ENCODE results near the gene PEA15.

The PEA15 gene

GRCh38 chr1:160178731-160179130, 26.5 kb upstream of the PEA15 start:
- no peak overlapping the region for H3K23ac ChIP-seq (ENCODE audit: low read length in 2 of 2)
- H3K9me3 ChIP-seq (ENCODE audit: control insufficient read depth, low read length): no peaks in the 10 kb centered on the region
- no peak overlapping the region for H3K27ac ChIP-seq (ENCODE audit: low read length, poor library complexity, severe bottlenecking)
- H4K8ac ChIP-seq (ENCODE audit: low read length): no peak overlapping the region
- H3K4me3 ChIP-seq (ENCODE audit: insufficient read depth in 1 of 2, low read depth in 1 of 2, low read length in 2 of 2): no peak overlapping the region
- no peak overlapping the region for H2BK12ac ChIP-seq (ENCODE audit: low read length in 2 of 2)
- no peak overlapping the region for H3K14ac ChIP-seq (ENCODE audit: low read length in 2 of 2)
- H2BK120ac ChIP-seq (ENCODE audit: low read depth, low read length): no peak overlapping the region
- no peak overlapping the region for H3K4ac ChIP-seq (ENCODE audit: low read depth in 1 of 2, low read length in 2 of 2)
- no peaks in the 10 kb centered on the region for H3K79me1 ChIP-seq (replicated peaks; ENCODE audit: low read length, poor library complexity, severe bottlenecking)
- no peak overlapping the region for H3K18ac ChIP-seq (ENCODE audit: low read depth in 1 of 2, low read length in 2 of 2)
- DNase-seq: no peak
- no peak overlapping the region for H2AK5ac ChIP-seq (ENCODE audit: low read length, severe bottlenecking)
- H3K36me3 ChIP-seq (ENCODE audit: control insufficient read depth in 1 of 2, insufficient read depth in 2 of 2, low read depth in 1 of 2, low read length in 2 of 2): no peaks in the 10 kb centered on the region
- no peak overlapping the region for H4K91ac ChIP-seq (ENCODE audit: low read length)
- H3K9ac ChIP-seq (ENCODE audit: low read length): no peak overlapping the region
- H2BK15ac ChIP-seq (ENCODE audit: low read depth, poor library complexity, severe bottlenecking): no peak overlapping the region
- no peaks in the 10 kb centered on the region for H3K4me1 ChIP-seq (ENCODE audit: control insufficient read depth, insufficient read depth, low read depth, low read length)
- no peak overlapping the region for H2AFZ ChIP-seq (ENCODE audit: low read depth, low read length)
- WGBS: 100% methylated on average over 2 of the region's 2 CpGs
- peaks cover 32 to 41% of the 10 kb centered on the region in 2 experiments for H3K27me3 ChIP-seq (ENCODE audit: control insufficient read depth in 1 of 2, insufficient read depth in 1 of 2, low read length in 2 of 2)
- no peak overlapping the region for H2BK5ac ChIP-seq (ENCODE audit: low read depth, low read length, poor library complexity, severe bottlenecking)
- no peak overlapping the region for H3K4me2 ChIP-seq (ENCODE audit: low read length, poor library complexity, severe bottlenecking)

GRCh38 chr1:160179336-160179735, 25.8 kb upstream of the PEA15 start:
- Histone ChIP-seq H2AK5ac (ENCODE audit: low read length, severe bottlenecking) (no peak overlapping the region), H2AFZ (ENCODE audit: low read depth, low read length) (no peak overlapping the region), H4K91ac (ENCODE audit: low read length) (no peak overlapping the region), H3K79me1 (replicated peaks; ENCODE audit: low read length, poor library complexity, severe bottlenecking) (no peaks in the 10 kb centered on the region), H2BK15ac (ENCODE audit: low read depth, poor library complexity, severe bottlenecking) (no peak overlapping the region), H3K4ac (ENCODE audit: low read depth in 1 of 2, low read length in 2 of 2) (no peak overlapping the region), H2BK12ac (ENCODE audit: low read length in 2 of 2) (no peak overlapping the region), H3K27ac (ENCODE audit: low read length, poor library complexity, severe bottlenecking) (no peak overlapping the region), H3K9ac (ENCODE audit: low read length) (no peak overlapping the region), H2BK120ac (ENCODE audit: low read depth, low read length) (no peak overlapping the region), H3K18ac (ENCODE audit: low read depth in 1 of 2, low read length in 2 of 2) (no peak overlapping the region), H3K4me3 (ENCODE audit: insufficient read depth in 1 of 2, low read depth in 1 of 2, low read length in 2 of 2) (no peak overlapping the region), H2BK5ac (ENCODE audit: low read depth, low read length, poor library complexity, severe bottlenecking) (no peak overlapping the region), H3K36me3 (ENCODE audit: control insufficient read depth in 1 of 2, insufficient read depth in 2 of 2, low read depth in 1 of 2, low read length in 2 of 2) (no peaks in the 10 kb centered on the region), H3K27me3 (ENCODE audit: control insufficient read depth in 1 of 2, insufficient read depth in 1 of 2, low read length in 2 of 2) (peaks cover 26 to 35% of the 10 kb centered on the region in 2 experiments), H4K8ac (ENCODE audit: low read length) (no peak overlapping the region), H3K23ac (ENCODE audit: low read length in 2 of 2) (no peak overlapping the region), H3K4me2 (ENCODE audit: low read length, poor library complexity, severe bottlenecking) (no peak overlapping the region), H3K9me3 (ENCODE audit: control insufficient read depth, low read length) (no peaks in the 10 kb centered on the region), H3K4me1 (ENCODE audit: control insufficient read depth, insufficient read depth, low read depth, low read length) (no peaks in the 10 kb centered on the region), H3K14ac (ENCODE audit: low read length in 2 of 2) (no peak overlapping the region)
- DNase-seq: no peak
- 95% methylated on average over 3 of the region's 4 CpGs for WGBS

GRCh38 chr1:160186246-160186645, 18.9 kb upstream of the PEA15 start:
- Histone ChIP-seq H3K36me3 (ENCODE audit: control insufficient read depth in 1 of 2, insufficient read depth in 2 of 2, low read depth in 1 of 2, low read length in 2 of 2) (no peaks in the 10 kb centered on the region), H2AFZ (ENCODE audit: low read depth, low read length) (peak overlapping the region; percentile 16), H2BK120ac (ENCODE audit: low read depth, low read length) (no peak overlapping the region), H2AK5ac (ENCODE audit: low read length, severe bottlenecking) (no peak overlapping the region), H3K27ac (ENCODE audit: low read length, poor library complexity, severe bottlenecking) (no peak overlapping the region), H2BK15ac (ENCODE audit: low read depth, poor library complexity, severe bottlenecking) (no peak overlapping the region), H3K23ac (ENCODE audit: low read length in 2 of 2) (no peak overlapping the region), H3K79me1 (replicated peaks; ENCODE audit: low read length, poor library complexity, severe bottlenecking) (no peaks in the 10 kb centered on the region), H2BK12ac (ENCODE audit: low read length in 2 of 2) (no peak overlapping the region), H3K9me3 (ENCODE audit: control insufficient read depth, low read length) (no peaks in the 10 kb centered on the region), H3K9ac (ENCODE audit: low read length) (no peak overlapping the region), H4K8ac (ENCODE audit: low read length) (no peak overlapping the region), H3K4ac (ENCODE audit: low read depth in 1 of 2, low read length in 2 of 2) (no peak overlapping the region), H3K18ac (ENCODE audit: low read depth in 1 of 2, low read length in 2 of 2) (no peak overlapping the region), H3K4me1 (ENCODE audit: control insufficient read depth, insufficient read depth, low read depth, low read length) (peaks cover 4% of the 10 kb centered on the region), H3K14ac (ENCODE audit: low read length in 2 of 2) (no peak overlapping the region), H3K4me2 (ENCODE audit: low read length, poor library complexity, severe bottlenecking) (no peak overlapping the region), H2BK5ac (ENCODE audit: low read depth, low read length, poor library complexity, severe bottlenecking) (no peak overlapping the region), H4K91ac (ENCODE audit: low read length) (no peak overlapping the region), H3K4me3 (ENCODE audit: insufficient read depth in 1 of 2, low read depth in 1 of 2, low read length in 2 of 2) (no peak overlapping the region), H3K27me3 (ENCODE audit: control insufficient read depth in 1 of 2, insufficient read depth in 1 of 2, low read length in 2 of 2) (peaks cover 34 to 48% of the 10 kb centered on the region in 2 experiments)
- DNase-seq: no peak
- 95% methylated on average over 7 of the region's 7 CpGs for WGBS

- Histone ChIP-seq H2AFZ (ENCODE audit: low read depth, low read length) (no peak overlapping the region), H2BK120ac (ENCODE audit: low read depth, low read length) (no peak overlapping the region), H3K4me2 (ENCODE audit: low read length, poor library complexity, severe bottlenecking) (no peak overlapping the region), H3K36me3 (ENCODE audit: control insufficient read depth in 1 of 2, insufficient read depth in 2 of 2, low read depth in 1 of 2, low read length in 2 of 2) (no peaks in the 10 kb centered on the region), H3K14ac (ENCODE audit: low read length in 2 of 2) (no peak overlapping the region), H3K18ac (ENCODE audit: low read depth in 1 of 2, low read length in 2 of 2) (no peak overlapping the region), H2BK12ac (ENCODE audit: low read length in 2 of 2) (no peak overlapping the region), H2AK5ac (ENCODE audit: low read length, severe bottlenecking) (no peak overlapping the region), H3K23ac (ENCODE audit: low read length in 2 of 2) (no peak overlapping the region), H3K79me1 (replicated peaks; ENCODE audit: low read length, poor library complexity, severe bottlenecking) (no peaks in the 10 kb centered on the region), H3K9ac (ENCODE audit: low read length) (no peak overlapping the region), H3K4me1 (ENCODE audit: control insufficient read depth, insufficient read depth, low read depth, low read length) (peaks cover 5% of the 10 kb centered on the region), H3K9me3 (ENCODE audit: control insufficient read depth, low read length) (no peaks in the 10 kb centered on the region), H2BK15ac (ENCODE audit: low read depth, poor library complexity, severe bottlenecking) (no peak overlapping the region), H3K4ac (ENCODE audit: low read depth in 1 of 2, low read length in 2 of 2) (no peak overlapping the region), H2BK5ac (ENCODE audit: low read depth, low read length, poor library complexity, severe bottlenecking) (no peak overlapping the region), H3K27ac (ENCODE audit: low read length, poor library complexity, severe bottlenecking) (no peak overlapping the region), H3K4me3 (ENCODE audit: insufficient read depth in 1 of 2, low read depth in 1 of 2, low read length in 2 of 2) (no peak overlapping the region), H3K27me3 (ENCODE audit: control insufficient read depth in 1 of 2, insufficient read depth in 1 of 2, low read length in 2 of 2) (peaks cover 32 to 44% of the 10 kb centered on the region in 2 experiments), H4K8ac (ENCODE audit: low read length) (no peak overlapping the region), H4K91ac (ENCODE audit: low read length) (no peak overlapping the region)
- no peak for DNase-seq
- WGBS: 80% methylated on average over 2 of the region's 2 CpGs
These were observed 18.5 kb upstream of the PEA15 start for GRCh38 chr1:160186729-160187128.

All from mesenchymal stem cell (in vitro differentiated cells and primary cell).